Activated CD4-positive, CD25-positive, alpha-beta regulatory T cell treated with anti-CD3 and anti-CD28 coated beads, Interleukin-2, amount 50 U/mL, for 24 hours (primary cell): ENCODE results near the gene DCST1.

Experiments
- ATAC-seq, 2 donors: fragments of 150-1000 bp; cut with Tn5 transposase; one replicate each; pipeline ENCODE4 v1.10.0; 2021; ENCODE audit warnings: mild to moderate bottlenecking in 1 of 2, moderate library complexity in 1 of 2

The DCST1 gene

GRCh38 chr1:155034318-155035208 lies 939 bp downstream of the DCST1 start:
- ATAC-seq: no peak

- no peak for ATAC-seq
These were observed 2.3 kb downstream of the DCST1 start for GRCh38 chr1:155035936-155036335.

- no peak for ATAC-seq
These were observed 3.4 kb downstream of the DCST1 start for GRCh38 chr1:155037043-155037442.

- ATAC-seq: no peak
These were observed 4.3 kb downstream of the DCST1 start for GRCh38 chr1:155037851-155038441.

- ATAC-seq: no peak
These were observed 5.1 kb downstream of the DCST1 start for GRCh38 chr1:155038602-155039307.

- ATAC-seq: no peak
These were observed 5.7 kb downstream of the DCST1 start for GRCh38 chr1:155039308-155039669.

GRCh38 chr1:155040358-155041093 lies 6.9 kb downstream of the DCST1 start:
- ATAC-seq: no peak

DNA sequence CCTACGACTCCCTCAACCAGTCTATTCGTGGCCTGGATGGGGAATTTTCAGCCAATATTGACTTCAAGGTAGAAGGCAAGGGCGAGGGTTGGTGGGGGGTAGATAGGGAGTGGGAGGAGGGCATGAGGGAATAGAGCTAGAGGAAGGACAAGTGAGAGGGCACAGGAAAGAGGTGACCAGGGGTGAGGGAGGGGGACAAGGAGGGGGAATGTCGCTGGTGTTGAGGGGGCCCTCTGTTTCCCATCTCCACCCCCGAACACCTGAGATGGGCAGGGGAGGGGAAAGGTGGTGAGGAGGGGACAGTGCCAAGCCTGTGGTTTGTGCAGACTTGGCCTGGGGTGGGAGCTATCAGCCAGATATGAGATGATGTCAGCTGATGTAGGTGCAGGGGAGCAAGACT lies 9.2 kb downstream of the DCST1 start:
- ATAC-seq: no peak

DNA sequence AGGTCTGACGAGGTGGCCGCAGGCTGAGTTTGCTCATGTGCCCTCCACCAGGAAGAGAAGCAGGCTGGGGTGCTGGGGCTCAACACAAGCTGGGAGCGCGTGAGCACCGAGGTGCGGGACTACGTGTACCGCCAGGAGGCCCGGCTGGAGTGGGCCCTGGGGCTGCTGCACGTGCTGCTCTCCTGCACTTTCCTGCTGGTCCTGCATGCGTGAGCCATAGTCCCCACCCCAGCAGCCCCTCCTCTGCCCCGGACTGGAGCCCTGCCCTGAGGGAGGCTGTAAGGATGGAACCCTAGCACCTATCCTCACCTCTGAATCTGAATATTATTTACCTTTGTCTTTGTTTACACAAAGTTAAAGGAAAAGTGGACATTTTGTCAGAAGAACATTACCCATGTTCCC lies 9.7 kb downstream of the DCST1 start:
- no peak for ATAC-seq

GRCh38 chr1:155043793-155044192 lies 10.2 kb downstream of the DCST1 start:
- no peak for ATAC-seq

DNA sequence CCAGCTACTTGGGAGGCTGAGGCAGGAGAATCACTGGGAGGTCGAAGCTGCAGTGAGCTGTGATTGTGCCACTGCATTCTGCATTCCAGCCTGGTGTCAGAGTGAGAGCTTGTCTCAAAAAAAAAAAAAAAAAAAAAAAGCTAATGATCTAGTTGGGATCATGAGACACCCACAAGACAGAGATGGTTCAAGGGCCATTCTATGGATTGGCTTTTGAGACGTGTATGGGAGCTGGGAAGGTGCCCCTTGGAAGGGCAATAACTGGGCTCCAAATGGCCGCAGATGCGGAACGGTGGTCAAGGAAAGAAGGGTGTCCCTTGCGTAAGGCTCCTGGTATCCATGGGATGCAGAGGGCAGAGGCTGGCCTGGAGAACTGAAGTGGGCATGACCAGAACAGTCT lies 10.7 kb downstream of the DCST1 start:
- ATAC-seq: no peak

DNA sequence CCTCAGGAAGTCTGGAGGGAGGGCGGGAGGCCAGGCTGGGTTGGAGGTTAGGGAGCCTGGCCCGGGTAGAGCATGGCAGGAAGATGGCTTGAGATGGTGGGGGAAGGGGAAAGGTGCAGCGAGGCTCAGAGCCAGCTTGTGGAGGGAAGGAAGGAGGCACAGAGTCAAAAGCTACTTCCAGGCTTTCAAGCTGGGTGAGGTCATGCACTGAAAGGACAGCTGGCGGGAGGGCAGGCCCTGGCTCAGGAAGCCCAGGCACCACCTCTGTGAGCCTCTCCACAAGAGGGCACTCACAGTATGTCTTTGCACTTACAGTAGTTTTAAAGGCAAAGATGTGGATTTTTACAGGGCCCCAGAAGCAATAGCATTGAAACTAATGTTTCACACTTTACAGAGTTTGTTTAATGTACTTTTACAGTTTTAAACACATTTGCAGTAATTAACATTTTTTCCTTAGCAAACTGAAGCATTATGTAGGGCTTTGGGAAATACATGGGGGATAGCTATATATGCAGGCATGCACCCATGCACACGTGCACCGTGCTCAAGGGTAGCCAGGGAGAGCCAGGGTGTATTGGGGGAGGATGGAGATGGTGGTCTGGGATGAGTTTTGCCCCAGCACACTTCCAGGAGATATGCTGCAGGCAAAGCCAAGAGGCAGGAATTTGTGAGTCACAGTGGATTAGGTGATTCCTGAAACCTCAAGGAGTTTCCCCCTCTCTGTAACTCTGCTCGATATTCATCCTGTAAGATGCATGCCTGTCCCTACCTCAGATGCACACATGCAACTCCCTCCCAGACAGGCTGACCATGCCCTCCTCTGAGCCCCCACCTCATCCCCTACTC lies 11.4 kb downstream of the DCST1 start:
- peak; percentile 86 to 88 for ATAC-seq

DNA sequence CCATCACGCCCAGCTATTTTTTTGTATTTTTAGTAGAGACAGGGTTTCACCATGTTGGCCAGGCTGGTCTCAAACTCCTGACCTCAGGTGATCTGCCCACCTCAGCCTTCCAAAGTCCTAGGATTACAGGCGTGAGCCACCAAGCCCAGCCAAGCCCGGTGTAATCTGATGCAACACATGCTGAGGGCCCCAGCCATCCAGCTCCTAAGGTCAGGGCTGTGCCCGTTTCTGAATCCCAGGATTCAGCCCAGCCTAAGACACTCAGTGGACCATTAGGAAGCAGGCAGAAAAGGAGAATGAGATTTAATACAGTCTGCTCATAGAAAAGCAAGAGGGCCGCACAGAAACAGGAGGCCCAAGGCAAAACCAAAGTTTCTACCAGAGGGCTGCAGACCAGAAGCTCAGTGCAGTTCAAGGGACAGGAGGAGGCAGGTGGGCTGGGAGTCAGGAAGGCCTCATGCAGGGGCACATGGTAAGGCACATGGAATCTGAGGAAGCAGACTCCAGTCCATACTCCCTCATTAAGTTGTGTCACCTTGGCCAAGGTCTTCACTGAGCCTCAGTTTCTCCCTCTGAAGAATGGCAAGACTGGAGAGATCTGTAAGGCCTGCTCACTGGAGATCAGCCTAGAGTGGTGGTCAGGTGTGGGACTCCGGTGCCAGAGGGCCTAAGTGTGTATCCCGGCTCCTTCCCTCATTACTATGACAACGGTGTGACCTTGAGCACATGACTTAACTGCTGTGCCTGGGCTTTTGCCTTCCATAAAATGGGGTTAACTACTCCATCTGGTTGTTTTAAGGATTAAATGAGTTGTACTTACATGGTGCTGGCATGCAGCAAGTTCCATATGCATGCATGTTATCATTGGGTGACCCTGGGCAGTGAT lies 15.1 kb downstream of the DCST1 start:
- no peak for ATAC-seq

- ATAC-seq: no peak
These were observed 16.3 kb downstream of the DCST1 start for GRCh38 chr1:155049651-155050559.

- ATAC-seq: peak; percentile 79 to 82
These were observed 17.1 kb downstream of the DCST1 start, which contains the start of gene ADAM15 for GRCh38 chr1:155050560-155051341. Gene ADAM15 (plus strand): TSS chr1:155051316. CDS start chr1:155051387, 71 bp downstream.

DNA sequence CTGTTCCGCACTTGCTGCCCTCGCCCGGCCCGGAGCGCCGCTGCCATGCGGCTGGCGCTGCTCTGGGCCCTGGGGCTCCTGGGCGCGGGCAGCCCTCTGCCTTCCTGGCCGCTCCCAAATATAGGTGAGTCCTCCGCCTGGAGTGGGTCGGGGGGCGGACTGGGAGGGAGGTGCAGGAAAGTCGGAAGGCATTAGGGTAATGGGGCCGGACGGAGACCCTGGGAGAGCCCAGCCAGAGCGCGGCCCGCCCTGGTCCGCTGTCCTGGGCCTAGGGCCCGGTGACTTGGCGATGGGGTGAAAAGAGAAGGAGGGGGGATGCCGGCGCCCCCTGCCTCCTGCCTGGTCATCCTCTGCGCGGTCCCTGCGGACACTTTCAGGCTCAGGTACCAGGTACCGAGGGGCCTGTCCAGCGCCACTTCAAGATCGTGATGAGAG lies 17.7 kb downstream of the DCST1 start:
- ATAC-seq: no peak

DNA sequence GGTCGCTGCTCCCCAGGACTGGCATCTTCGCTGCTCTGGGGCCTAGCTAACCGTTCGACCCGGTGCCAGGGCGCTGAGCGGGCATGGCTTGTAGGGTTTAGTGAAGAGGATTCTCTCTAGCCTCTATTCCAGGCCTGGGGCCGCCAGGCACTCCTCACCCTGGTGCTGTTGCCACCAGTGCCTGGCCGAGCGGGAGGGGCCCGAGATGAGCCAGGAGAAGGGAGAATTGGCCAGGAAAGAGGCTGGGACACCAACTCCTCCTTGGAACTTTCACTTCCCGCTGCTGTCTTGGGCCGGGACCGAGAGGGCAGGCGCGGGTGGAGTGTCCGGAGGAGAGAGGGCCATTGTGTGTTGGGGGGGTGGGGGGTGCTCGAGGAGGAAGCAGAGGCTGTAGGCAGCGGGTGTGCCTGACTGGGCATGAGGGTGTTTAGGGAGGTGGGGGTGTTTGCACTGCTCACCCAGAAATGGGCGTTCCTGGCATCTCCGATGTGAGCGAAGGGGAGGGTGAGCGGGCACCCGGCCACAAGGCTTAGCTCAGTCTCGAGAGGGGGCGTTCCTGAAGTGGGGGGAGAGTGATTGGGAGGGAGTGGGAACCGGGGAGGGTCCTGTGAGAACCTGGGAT lies 18.3 kb downstream of the DCST1 start:
- ATAC-seq: peak; percentile 30 to 33
